GM23338 (cell line): ENCODE results near the gene ZNF469. TPM values are rescaled to one million over a fixed set of nuclear protein-coding genes. Genes with fewer than 3 reads are reported as not detected.

Source experiments
- ATAC-seq: fragments of 200-7000 bp; cut with Tn5 transposase; 3 replicates; pipeline ENCODE4 v1.9.1; 2020
- DNase-seq: peaks from one replicate; pipeline ENCODE4 v3.0.0-alpha.2; 2015; ENCODE audit warnings: low spot score
- H2AFZ ChIP-seq: fragments of 200-600 bp; sonication (generic); 2 replicates; pipeline ENCODE4 v1.8.0; 2016; ENCODE audit warnings: antibody characterized with exemption, mild to moderate bottlenecking, moderate library complexity
- H3F3A ChIP-seq: fragments of 200-600 bp; sonication (generic); replicated peaks from 2 replicates; pipeline ENCODE4 v1.8.0; 2017; ENCODE audit warnings: antibody characterized with exemption, mixed run types, low read depth
- H3K27ac ChIP-seq: fragments of 200-600 bp; sonication (generic); 2 replicates; pipeline ENCODE4 v1.6.1; 2016; ENCODE audit warnings: low read depth
- H3K27me3 ChIP-seq: fragments of 200-600 bp; sonication (generic); 2 replicates; pipeline ENCODE4 v1.8.0; 2016; ENCODE audit warnings: mild to moderate bottlenecking, mixed run types, moderate library complexity; ENCODE audit not compliant: insufficient read depth
- H3K36me3 ChIP-seq: fragments of 200-600 bp; sonication (generic); 2 replicates; pipeline ENCODE4 v1.8.0; 2016; ENCODE audit warnings: mild to moderate bottlenecking; ENCODE audit not compliant: insufficient read depth
- H3K4me1 ChIP-seq: fragments of 200-600 bp; sonication (generic); 2 replicates; pipeline ENCODE4 v1.8.0; 2016; ENCODE audit warnings: mild to moderate bottlenecking, moderate library complexity; ENCODE audit not compliant: insufficient read depth
- H3K4me2 ChIP-seq: fragments of 200-600 bp; sonication (generic); 2 replicates; pipeline ENCODE4 v1.7.1; 2017; ENCODE audit warnings: mixed run types
- H3K4me3 ChIP-seq: fragments of 200-600 bp; sonication (generic); 2 replicates; pipeline ENCODE4 v1.6.1; 2016; ENCODE audit warnings: mixed run types
- H3K79me2 ChIP-seq: fragments of 200-600 bp; sonication (generic); replicated peaks from 2 replicates; pipeline ENCODE4 v1.8.0; 2017; ENCODE audit warnings: mild to moderate bottlenecking; ENCODE audit not compliant: insufficient read depth
- H3K9me2 ChIP-seq: fragments of 200-600 bp; sonication (generic); 2 replicates; pipeline ENCODE4 v1.8.0; 2017; ENCODE audit not compliant: insufficient read depth
- H4K20me1 ChIP-seq: fragments of 200-600 bp; sonication (generic); replicated peaks from 2 replicates; pipeline ENCODE4 v1.8.0; 2017; ENCODE audit warnings: mild to moderate bottlenecking; ENCODE audit not compliant: insufficient read depth
- H3K27ac Mint-ChIP-seq: 2 replicates; pipeline ENCODE4 v1.8.0; 2020; ENCODE audit warnings: inconsistent platforms, mild to moderate bottlenecking, moderate library complexity, mixed read lengths
- H3K27me3 Mint-ChIP-seq: 3 replicates; pipeline ENCODE4 v1.8.0; 2022; ENCODE audit warnings: low read depth, mild to moderate bottlenecking, moderate library complexity, mixed read lengths, inconsistent platforms; ENCODE audit not compliant: insufficient read depth, poor library complexity
- H3K36me3 Mint-ChIP-seq: 3 replicates; pipeline ENCODE4 v1.8.0; 2021; ENCODE audit warnings: low read depth, mild to moderate bottlenecking, inconsistent platforms, moderate library complexity, mixed read lengths
- H3K4me1 Mint-ChIP-seq: 3 replicates; pipeline ENCODE4 v1.8.0; 2020; ENCODE audit warnings: mild to moderate bottlenecking, inconsistent platforms, mixed read lengths
- H3K4me3 Mint-ChIP-seq: 3 replicates; pipeline ENCODE4 v1.8.0; 2021; ENCODE audit warnings: moderate library complexity, mild to moderate bottlenecking, inconsistent platforms, mixed read lengths
- H3K9me3 Mint-ChIP-seq: 3 replicates; pipeline ENCODE4 v1.8.0; 2020; ENCODE audit warnings: moderate library complexity, mild to moderate bottlenecking, inconsistent platforms, mixed read lengths
- CREB1 ChIP-seq: fragments of 250-450 bp; sonication (Bioruptor Pico); IDR thresholded peaks from 2 replicates; pipeline ENCODE4 v1.5.0; 2020; ENCODE audit warnings: low read depth, mild to moderate bottlenecking, moderate library complexity
- EZH2 ChIP-seq: fragments of 200-600 bp; sonication (generic); IDR thresholded peaks from one replicate; pipeline ENCODE4 v1.8.0; 2017; ENCODE audit warnings: antibody characterized with exemption, mild to moderate bottlenecking, low read depth; ENCODE audit not compliant: unreplicated experiment
- JUNB ChIP-seq: IDR thresholded peaks from one replicate; pipeline ENCODE4 v1.6.1; 2016; ENCODE audit warnings: antibody characterized with exemption; ENCODE audit not compliant: unreplicated experiment
- NANOG ChIP-seq: IDR thresholded peaks from 2 replicates; pipeline ENCODE4 v1.6.1; 2016; ENCODE audit warnings: antibody characterized with exemption, borderline replicate concordance
- POLR2AphosphoS5 ChIP-seq: IDR thresholded peaks from 2 replicates; pipeline ENCODE4 v1.6.1; 2016; ENCODE audit warnings: antibody characterized with exemption, low read depth
- STAT1 ChIP-seq: IDR thresholded peaks from one replicate; pipeline ENCODE4 v1.6.1; 2016; ENCODE audit warnings: antibody characterized with exemption; ENCODE audit not compliant: unreplicated experiment
- ZNF114 ChIP-seq: fragments of 250-450 bp; sonication (Bioruptor Pico); IDR thresholded peaks from 2 replicates; pipeline ENCODE4 v1.5.0; 2020; ENCODE audit warnings: mild to moderate bottlenecking, moderate library complexity
- ZNF331 ChIP-seq: fragments of 250-450 bp; sonication (Bioruptor Pico); IDR thresholded peaks from 2 replicates; pipeline ENCODE4 v1.5.0; 2020; ENCODE audit warnings: low read depth, mild to moderate bottlenecking, moderate library complexity
- polyA plus RNA-seq: library from polyadenylated mRNA; unstranded; fragments of >200 nt; fragmentation: Nextera tagmentation; extraction: Ambion mirVana; gene quantifications from 2 replicates; pipeline ENCODE4 v1.2.1, GENCODE V29; 2016
- total RNA-seq: library from RNA; depleted of rRNA; stranded (reverse); fragments of >200 nt; shearing (Covaris generic); gene quantifications from 2 replicates; pipeline ENCODE4 v1.2.3, GENCODE V29; 2014
- TF ChIP-seq, protein P1 (sequence below): IDR thresholded peaks from 2 replicates; pipeline ENCODE4 v1.6.1; 2016; ENCODE audit warnings: antibody characterized with exemption
- TF ChIP-seq, protein P2 (sequence below), 2 experiments: fragments of 200-600 bp in 1 of 2; sonication (generic) in 1 of 2; conservative IDR thresholded peaks; 2 replicates each; pipeline versions ENCODE4 v1.5.1 to v1.6.1; 2016 to 2017; ENCODE audit warnings: antibody characterized with exemption in 2 of 2, low read depth in 2 of 2, mild to moderate bottlenecking in 2 of 2, moderate library complexity in 1 of 2
- TF ChIP-seq, protein P3 (sequence below): IDR thresholded peaks from one replicate; pipeline ENCODE4 v1.6.1; 2018; ENCODE audit warnings: antibody characterized with exemption; ENCODE audit not compliant: unreplicated experiment

ZNF469 gene
- total and polyA plus RNA-seq, 2 experiments from 2014 or later: 0.23 to 1.9 TPM

DNA sequence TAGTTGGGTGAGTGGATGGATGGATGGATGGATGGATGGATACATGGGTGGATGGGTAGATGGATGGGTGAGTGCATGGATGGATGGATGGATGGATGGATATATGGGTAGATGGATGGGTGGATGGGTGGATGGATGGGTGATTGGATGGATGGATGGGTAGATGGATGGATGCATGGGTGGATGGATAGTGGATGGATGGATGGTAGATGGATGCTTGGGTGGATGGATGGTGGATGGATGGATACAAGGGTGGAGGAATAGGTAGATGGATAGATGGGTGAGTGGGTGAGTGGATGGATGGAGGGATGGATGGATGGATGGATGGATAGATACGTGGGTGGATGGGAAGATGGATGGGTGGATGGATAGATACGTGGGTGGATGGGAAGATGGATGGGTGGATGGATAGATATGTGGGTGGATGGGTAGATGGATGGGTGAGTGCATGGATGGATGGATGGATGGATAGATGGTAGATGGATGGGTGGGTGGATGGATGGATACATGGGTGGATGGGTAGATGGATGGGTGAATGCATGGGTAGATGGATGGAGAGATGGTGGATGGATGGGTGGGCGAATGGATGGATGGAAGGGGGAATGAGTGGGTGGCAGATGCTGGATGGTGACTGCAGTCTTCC lies 19.0 kb downstream of the ZNF469 start:
- no peak for ATAC-seq
- no peak overlapping the region for H2AFZ ChIP-seq

DNA sequence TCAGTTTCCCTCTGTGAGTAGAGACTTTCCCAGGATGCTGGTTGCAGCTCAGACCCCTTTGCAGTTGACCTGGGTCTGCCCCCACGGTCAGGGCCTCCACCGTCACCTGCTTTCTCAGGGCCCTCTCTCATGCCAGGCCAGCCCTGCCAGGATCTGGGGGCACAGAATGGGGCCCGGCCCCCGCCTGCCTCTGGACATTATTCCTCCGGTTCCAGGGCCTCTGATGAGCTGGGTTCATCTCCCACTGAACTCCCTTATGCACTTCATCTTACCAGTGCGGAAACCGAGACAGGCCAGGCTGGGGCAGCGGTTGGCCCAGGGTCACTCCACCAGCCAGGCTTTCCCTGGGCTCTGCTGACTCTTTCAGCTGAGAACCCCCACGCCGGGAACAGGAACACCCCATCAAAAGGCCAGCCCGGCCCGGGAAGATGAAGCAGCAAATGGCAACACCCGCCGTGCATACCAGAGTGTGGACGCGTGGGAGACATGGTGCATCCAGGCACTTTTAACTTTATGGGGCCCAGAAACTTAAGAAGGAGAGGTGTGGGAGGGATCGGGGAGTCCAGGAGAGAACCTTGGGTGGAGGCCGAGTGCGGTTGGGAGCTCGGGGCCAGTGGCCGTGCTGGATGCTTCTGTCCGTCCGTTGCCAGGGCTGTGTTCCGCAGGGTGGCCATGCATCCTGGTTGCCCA lies 19.9 kb downstream of the ZNF469 start:
- Histone ChIP-seq H3K27ac (no peak overlapping the region), H3K36me3 (no peaks in the 10 kb centered on the region), H3K4me2 (no peak overlapping the region), H3K79me2 (no peaks in the 10 kb centered on the region), H3K4me3 (no peak overlapping the region), H3K9me2 (no peaks in the 10 kb centered on the region), H3F3A (no peaks in the 10 kb centered on the region), H4K20me1 (no peaks in the 10 kb centered on the region), H2AFZ (no peak overlapping the region), H3K4me1 (no peaks in the 10 kb centered on the region), H3K27me3 (no peaks in the 10 kb centered on the region)
- H3K27ac Mint-ChIP-seq: no peak overlapping the region
- peaks cover 12% of the 10 kb centered on the region for H3K27me3 Mint-ChIP-seq
- 0 out of 3 replicates have a peak, but pooled peaks cover 4% of the 10 kb centered on the region for H3K4me1 Mint-ChIP-seq
- peaks cover 15% of the 10 kb centered on the region for H3K9me3 Mint-ChIP-seq
- DNase-seq: no peak
- H3K4me3 Mint-ChIP-seq: no peak overlapping the region
- peaks cover 6% of the 10 kb centered on the region; the same call in 2 of the 3 replicates for H3K36me3 Mint-ChIP-seq
- ATAC-seq: no peak
- TF ChIP-seq EZH2 (no peak), POLR2AphosphoS5 (no peak), NANOG (no peak), JUNB (no peak), ZNF114 (CRISPR knock-in tag) (no peak), ZNF331 (no peak), CREB1 (CRISPR knock-in tag) (no peak)
- TF ChIP-seq, protein P1, sequence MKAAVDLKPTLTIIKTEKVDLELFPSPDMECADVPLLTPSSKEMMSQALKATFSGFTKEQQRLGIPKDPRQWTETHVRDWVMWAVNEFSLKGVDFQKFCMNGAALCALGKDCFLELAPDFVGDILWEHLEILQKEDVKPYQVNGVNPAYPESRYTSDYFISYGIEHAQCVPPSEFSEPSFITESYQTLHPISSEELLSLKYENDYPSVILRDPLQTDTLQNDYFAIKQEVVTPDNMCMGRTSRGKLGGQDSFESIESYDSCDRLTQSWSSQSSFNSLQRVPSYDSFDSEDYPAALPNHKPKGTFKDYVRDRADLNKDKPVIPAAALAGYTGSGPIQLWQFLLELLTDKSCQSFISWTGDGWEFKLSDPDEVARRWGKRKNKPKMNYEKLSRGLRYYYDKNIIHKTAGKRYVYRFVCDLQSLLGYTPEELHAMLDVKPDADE: no peak
- TF ChIP-seq, protein P2, sequence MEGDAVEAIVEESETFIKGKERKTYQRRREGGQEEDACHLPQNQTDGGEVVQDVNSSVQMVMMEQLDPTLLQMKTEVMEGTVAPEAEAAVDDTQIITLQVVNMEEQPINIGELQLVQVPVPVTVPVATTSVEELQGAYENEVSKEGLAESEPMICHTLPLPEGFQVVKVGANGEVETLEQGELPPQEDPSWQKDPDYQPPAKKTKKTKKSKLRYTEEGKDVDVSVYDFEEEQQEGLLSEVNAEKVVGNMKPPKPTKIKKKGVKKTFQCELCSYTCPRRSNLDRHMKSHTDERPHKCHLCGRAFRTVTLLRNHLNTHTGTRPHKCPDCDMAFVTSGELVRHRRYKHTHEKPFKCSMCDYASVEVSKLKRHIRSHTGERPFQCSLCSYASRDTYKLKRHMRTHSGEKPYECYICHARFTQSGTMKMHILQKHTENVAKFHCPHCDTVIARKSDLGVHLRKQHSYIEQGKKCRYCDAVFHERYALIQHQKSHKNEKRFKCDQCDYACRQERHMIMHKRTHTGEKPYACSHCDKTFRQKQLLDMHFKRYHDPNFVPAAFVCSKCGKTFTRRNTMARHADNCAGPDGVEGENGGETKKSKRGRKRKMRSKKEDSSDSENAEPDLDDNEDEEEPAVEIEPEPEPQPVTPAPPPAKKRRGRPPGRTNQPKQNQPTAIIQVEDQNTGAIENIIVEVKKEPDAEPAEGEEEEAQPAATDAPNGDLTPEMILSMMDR (conservative IDR thresholded peaks at IDR 0.05; ENCODE audit: low read depth in 2 of 2): no peak

More for the DNA sequence above, 19.0 kb downstream of the ZNF469 start:
- TF ChIP-seq NANOG (no peak), EZH2 (no peak), STAT1 (no peak), CREB1 (CRISPR knock-in tag) (no peak), ZNF114 (CRISPR knock-in tag) (no peak), ZNF331 (no peak)
- TF ChIP-seq, protein P3, sequence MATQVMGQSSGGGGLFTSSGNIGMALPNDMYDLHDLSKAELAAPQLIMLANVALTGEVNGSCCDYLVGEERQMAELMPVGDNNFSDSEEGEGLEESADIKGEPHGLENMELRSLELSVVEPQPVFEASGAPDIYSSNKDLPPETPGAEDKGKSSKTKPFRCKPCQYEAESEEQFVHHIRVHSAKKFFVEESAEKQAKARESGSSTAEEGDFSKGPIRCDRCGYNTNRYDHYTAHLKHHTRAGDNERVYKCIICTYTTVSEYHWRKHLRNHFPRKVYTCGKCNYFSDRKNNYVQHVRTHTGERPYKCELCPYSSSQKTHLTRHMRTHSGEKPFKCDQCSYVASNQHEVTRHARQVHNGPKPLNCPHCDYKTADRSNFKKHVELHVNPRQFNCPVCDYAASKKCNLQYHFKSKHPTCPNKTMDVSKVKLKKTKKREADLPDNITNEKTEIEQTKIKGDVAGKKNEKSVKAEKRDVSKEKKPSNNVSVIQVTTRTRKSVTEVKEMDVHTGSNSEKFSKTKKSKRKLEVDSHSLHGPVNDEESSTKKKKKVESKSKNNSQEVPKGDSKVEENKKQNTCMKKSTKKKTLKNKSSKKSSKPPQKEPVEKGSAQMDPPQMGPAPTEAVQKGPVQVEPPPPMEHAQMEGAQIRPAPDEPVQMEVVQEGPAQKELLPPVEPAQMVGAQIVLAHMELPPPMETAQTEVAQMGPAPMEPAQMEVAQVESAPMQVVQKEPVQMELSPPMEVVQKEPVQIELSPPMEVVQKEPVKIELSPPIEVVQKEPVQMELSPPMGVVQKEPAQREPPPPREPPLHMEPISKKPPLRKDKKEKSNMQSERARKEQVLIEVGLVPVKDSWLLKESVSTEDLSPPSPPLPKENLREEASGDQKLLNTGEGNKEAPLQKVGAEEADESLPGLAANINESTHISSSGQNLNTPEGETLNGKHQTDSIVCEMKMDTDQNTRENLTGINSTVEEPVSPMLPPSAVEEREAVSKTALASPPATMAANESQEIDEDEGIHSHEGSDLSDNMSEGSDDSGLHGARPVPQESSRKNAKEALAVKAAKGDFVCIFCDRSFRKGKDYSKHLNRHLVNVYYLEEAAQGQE: no peak
- H3K4me1 Mint-ChIP-seq: 0 out of 3 replicates have a peak, but pooled peaks cover 4% of the 10 kb centered on the region
- Histone ChIP-seq H4K20me1 (no peaks in the 10 kb centered on the region), H3K4me3 (no peak overlapping the region), H3K4me1 (no peaks in the 10 kb centered on the region), H3K4me2 (no peak overlapping the region), H3K9me2 (no peaks in the 10 kb centered on the region), H3K27me3 (no peaks in the 10 kb centered on the region), H3K79me2 (no peaks in the 10 kb centered on the region), H3K27ac (no peak overlapping the region), H3F3A (no peaks in the 10 kb centered on the region), H3K36me3 (no peaks in the 10 kb centered on the region)
- peaks cover 19% of the 10 kb centered on the region for H3K9me3 Mint-ChIP-seq
- H3K27me3 Mint-ChIP-seq: peaks cover 12% of the 10 kb centered on the region
- H3K4me3 Mint-ChIP-seq: no peak overlapping the region
- no peak for DNase-seq
- peaks cover 9% of the 10 kb centered on the region; the same call in 2 of the 3 replicates for H3K36me3 Mint-ChIP-seq
- H3K27ac Mint-ChIP-seq: no peak overlapping the region
